ENCODE measurements around the gene UBE2G2.

UBE2G2 gene

GRCh38 chr21:44801468-44802395, at the start of gene UBE2G2:
UBE2G2 (minus strand) TSS chr21:44801820; CDS start chr21:44801748, 72 bp downstream.
- DNase-seq = peak; percentile 79

DNA sequence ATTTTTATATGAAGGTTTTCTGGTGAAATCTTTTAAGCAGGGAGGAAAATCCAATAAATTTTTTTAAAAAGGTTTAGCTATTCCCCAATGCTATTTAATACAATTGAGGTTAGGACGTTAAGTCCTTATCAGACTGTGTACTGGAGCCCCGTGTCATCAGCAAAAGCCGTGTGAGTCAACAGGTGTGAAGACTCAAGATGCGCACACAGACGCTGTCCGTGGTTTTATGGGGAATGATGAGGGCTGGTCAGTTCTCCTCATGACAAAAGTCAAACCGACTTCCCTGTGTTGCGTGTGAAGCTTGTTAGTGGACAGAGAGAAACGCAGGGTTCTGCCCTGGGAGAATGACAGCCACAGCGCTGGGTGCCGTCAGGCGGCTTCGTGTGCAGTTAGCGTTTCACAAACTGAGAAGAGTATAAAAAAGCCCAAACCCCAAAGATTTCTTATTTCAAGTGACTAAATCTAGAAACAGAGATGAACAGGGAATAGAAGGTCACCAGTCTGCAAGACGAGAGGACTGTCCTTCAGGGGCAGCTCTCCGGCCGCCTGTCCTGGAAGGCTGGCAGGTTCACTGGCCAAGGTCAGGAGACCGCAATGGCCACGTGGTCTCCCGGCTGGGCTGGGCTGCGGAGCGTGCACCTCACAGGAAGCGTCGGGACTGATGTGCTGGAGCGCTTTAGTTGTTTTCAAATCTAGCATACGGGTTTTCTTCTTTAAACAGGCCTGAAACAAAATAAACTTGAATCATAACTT, 49.5 kb upstream of the UBE2G2 start:
- DNase-seq = no peak

DNA sequence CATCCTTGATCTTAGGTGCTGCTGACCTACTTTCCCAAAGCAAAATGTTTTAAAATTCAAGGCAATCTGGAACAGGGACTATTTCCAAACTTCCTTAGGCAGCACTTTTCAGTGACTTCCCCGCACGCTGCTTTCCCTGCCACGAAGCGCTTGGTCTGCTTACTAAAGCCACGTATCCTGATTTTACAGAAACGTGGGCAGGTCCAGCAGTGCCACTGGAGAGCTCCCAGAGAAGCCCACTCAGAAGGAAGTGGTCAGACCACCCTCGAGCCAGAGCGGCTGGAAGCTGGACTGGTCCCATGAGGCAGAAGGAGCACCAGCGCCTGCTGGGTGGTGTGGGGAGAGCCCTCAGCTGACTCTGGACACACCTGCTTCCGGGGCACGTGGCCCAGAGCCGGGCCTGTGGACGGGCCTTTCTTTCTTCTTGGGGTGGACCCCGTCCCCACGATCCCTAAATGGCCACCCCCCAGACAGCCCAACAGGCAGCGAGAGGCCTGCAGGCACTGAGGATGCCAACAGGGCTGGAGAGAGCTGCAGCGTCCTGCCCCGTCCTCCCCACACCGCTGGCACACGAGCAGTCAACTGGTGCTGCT, 48.7 kb upstream of the UBE2G2 start:
- DNase-seq = no peak

- DNase-seq = no peak
These were observed 48.1 kb upstream of the UBE2G2 start for GRCh38 chr21:44849616-44850130.

GRCh38 chr21:44848821-44849521, 47.4 kb upstream of the UBE2G2 start:
- no peak for DNase-seq

GRCh38 chr21:44847261-44848056, 45.8 kb upstream of the UBE2G2 start:
- no peak for DNase-seq

- peak; percentile 54 for DNase-seq
These were observed 45.1 kb upstream of the UBE2G2 start for GRCh38 chr21:44846485-44847260.

GRCh38 chr21:44846224-44846484, 44.5 kb upstream of the UBE2G2 start:
- no peak for DNase-seq

DNA sequence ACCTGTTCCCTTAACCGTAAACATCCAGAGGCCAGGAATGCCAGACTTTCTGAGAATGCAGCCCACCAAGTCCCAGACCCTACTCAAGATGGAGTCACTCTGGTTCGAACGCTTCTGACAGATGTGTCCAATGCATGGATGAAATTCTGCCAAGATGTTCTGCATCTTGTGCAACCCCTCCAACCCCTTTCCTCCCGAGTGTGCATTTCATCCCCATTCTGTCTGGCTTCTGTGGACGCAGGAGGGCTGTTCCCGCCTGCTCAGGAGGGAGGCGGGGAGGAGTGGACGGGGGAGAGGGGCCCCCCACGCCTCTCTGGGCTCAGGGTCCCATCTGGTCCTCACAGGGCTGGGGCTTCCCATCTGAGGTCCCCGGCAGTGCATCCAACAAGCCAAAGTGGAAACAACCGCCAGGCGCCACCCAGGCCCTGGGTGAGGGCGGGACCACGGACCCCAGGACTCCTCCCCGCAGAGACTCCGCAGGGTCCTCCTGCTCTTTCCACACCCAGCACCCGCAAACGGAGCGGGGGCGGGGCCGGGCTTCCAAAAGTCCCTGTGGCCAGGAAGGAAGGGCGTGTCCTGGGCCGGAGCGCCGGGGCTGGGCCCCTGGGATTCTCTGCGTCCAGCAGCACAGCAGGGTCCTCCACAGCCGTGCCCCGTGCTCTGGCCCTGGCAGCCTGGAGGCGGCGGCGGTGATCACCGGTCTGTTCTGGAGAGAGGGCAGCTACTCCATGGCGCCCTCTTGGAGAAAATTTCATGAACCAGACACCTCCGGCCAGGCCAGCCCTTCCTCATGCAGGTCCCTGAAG, 44.0 kb upstream of the UBE2G2 start:
- DNase-seq = peak; percentile 83

GRCh38 chr21:44844256-44844655, 42.6 kb upstream of the UBE2G2 start:
- DNase-seq = no peak

GRCh38 chr21:44842721-44843445, 41.3 kb upstream of the UBE2G2 start:
- DNase-seq = no peak

DNA sequence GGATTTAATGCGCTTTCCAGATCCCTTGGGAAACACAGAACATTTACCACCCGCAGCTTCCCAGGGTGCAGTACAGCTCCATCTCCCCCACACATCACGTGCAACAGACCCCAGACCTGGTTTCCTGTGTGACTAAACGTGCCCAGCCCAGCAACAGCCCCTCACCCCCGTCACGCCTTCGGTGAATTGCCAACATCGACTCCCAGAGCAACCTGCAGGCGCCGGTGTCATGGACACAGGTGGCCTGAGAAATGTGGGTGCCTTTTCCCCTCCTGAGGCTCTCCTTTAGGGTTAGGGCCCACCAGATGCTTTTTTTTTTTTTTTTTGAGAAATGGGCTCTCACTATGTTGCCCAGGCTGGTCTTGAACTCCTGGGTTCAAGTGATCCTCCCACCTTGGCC, 40.5 kb upstream of the UBE2G2 start:
- DNase-seq = no peak

GRCh38 chr21:44840771-44841170, 39.2 kb upstream of the UBE2G2 start:
- no peak for DNase-seq

- no peak for DNase-seq
These were observed 37.3 kb upstream of the UBE2G2 start for GRCh38 chr21:44838951-44839350.

- DNase-seq = no peak
These were observed 36.6 kb upstream of the UBE2G2 start for GRCh38 chr21:44838039-44838895.

GRCh38 chr21:44837537-44837936, 35.9 kb upstream of the UBE2G2 start:
- no peak for DNase-seq

DNA sequence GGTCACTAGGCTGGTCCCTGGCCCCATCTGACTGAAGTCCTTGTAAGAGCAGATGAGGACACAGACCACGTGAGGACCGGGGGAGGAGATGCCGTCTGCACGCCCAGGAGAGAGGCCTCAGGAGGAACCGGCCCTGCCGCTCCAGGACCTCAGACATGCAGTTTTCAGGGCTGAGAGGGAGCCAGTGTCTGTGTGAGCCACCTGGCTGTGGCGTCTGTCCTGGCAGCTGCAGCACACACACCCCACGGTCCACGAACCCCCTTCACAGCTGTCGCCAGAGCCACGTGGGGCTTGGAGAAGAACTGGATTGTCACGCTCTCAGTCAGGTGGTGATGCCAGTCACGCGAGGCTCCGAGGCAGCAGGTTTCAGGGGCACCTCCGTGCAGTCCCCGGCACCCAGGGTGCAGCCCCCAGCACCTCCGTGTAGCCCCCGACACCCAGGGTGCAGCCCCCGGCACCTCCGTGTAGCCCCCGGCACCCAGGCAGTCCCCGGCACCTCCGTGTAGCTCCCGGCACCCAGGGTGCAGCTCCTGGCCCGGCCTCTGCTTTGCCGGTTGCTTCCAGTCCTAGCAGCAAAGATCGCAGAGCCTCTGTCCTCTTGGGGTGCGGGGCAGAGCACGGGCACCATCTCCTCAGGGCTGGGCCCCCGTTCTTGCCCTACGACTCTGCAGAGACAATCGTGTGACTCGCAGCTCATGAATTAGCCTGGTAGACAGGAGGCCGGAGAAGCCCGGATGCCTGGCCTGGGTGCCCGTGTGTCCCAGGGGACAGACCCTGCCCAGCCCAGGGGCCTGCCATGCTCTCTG, 35.2 kb upstream of the UBE2G2 start:
- DNase-seq = peak; percentile 59

- DNase-seq = no peak
These were observed 34.7 kb upstream of the UBE2G2 start for GRCh38 chr21:44836349-44836665.

Data from EL (cell line).